Ovary (tissue), 9 donors: ENCODE data around the gene ALG14. TPM values are rescaled to one million over a fixed set of nuclear protein-coding genes. Genes with fewer than 3 reads are reported as not detected.

ENCODE experiments used
- DNase-seq, 5 donors: peaks; one replicate each; pipeline ENCODE4 v3.0.0-alpha.2; 2019 to 2020
- H3K27ac ChIP-seq, 2 donors: fragments of 200-600 bp; one replicate each; pipeline versions ENCODE4 v1.5.1 to v1.8.0; 2019 to 2022
- H3K27me3 ChIP-seq: fragments of 200-600 bp; one replicate; pipeline ENCODE4 v1.8.0; 2022
- H3K36me3 ChIP-seq: fragments of 200-600 bp; sonication (generic); one replicate; pipeline ENCODE4 v1.5.1; 2019
- H3K4me1 ChIP-seq: one replicate; pipeline ENCODE4 v1.8.1; 2013; ENCODE audit warnings: mild to moderate bottlenecking, moderate library complexity; ENCODE audit not compliant: insufficient read depth
- H3K4me3 ChIP-seq: fragments of 200-600 bp; sonication (generic); one replicate; pipeline ENCODE4 v1.5.1; 2017
- H3K9me3 ChIP-seq, 2 donors: fragments of 200-600 bp in 1 of 2; sonication (generic) in 1 of 2; one replicate each; pipeline versions ENCODE4 v1.5.1 to v1.8.1; 2013 to 2019; ENCODE audit warnings: mild to moderate bottlenecking in 1 of 2, moderate library complexity in 1 of 2
- CTCF ChIP-seq, 3 donors: fragments of 450-650 bp in 2 of 3; fragments of 200-600 bp in 1 of 3; IDR thresholded peaks; one replicate each; pipeline versions ENCODE4 v1.5.1 to v1.8.0; 2016 to 2022; ENCODE audit warnings: antibody characterized with exemption in 3 of 3, mild to moderate bottlenecking in 1 of 3
- EP300 ChIP-seq: sonication (generic); formaldehyde crosslinking; IDR thresholded peaks from one replicate; pipeline ENCODE4 v1.6.1; 2017; ENCODE audit warnings: antibody characterized with exemption
- POLR2A ChIP-seq: fragments of 450-650 bp; IDR thresholded peaks from one replicate; pipeline ENCODE4 v1.6.1; 2017; ENCODE audit warnings: antibody characterized with exemption, mild to moderate bottlenecking, moderate library complexity
- WGBS, 3 donors: extraction: QIAGEN DNeasy Blood & Tissue Kit in 1 of 3; methylation state at CpG; one replicate each; pipeline versions ENCODE4 v1.1.5 to v1.1.7; 2013 to 2017; 5-methylcytosine and 5-hydroxymethylcytosine counted together
- intact Hi-C, 4 donors: fragments of 100-400 bp; cut with DNase I; formaldehyde crosslinking; loops; one replicate each; pipeline versions ENCODE4 v1.11.0 to v1.15.1; 2022 to 2023
- polyA plus RNA-seq, 2 donors: library from polyadenylated mRNA; stranded (reverse); fragments of 200-250 nt in 1 of 2; fragments of 350-450 nt in 1 of 2; fragmentation: Illumina TruSeq in 1 of 2; extraction: RNeasy Lipid Tissue Mini Kit (QIAGEN cat#74804) in 1 of 2; gene quantifications; one replicate each; pipeline ENCODE4 v1.2.3, GENCODE V29; 2013 to 2014
- total RNA-seq, 7 donors: library from RNA; depleted of rRNA in 2 of 7; stranded (reverse); fragments of >200 nt in 2 of 7; fragmentation: NEBNext Ultra II Directional in 3 of 7; extraction: Animal tissue kit (Norgen Biotek cat#: 25700) in 3 of 7; gene quantifications; one replicate each; pipeline versions ENCODE4 v1.1.0 to v1.2.4, GENCODE V29; 2016 to 2023
- donor health status: DM: no; HTN: no; CAD: no; lungs with moderate emphysema.
- donor health status: DM: no; HTN: no; CAD: no.
- donor health status: Bipolar disorder and iron deficiency.
- donor health status: DM: yes; HTN: yes; CAD: no.
- donor health status: DM: no; HTN: no; CAD: no.
- donor health status: DM: yes; HTN: yes; CAD: no.

The ALG14 gene
- total and polyA plus RNA-seq, 9 donors, result 1.2 to 16.3 (median 3.6) TPM

GRCh38 chr1:94927405-94928175 lies 145.2 kb downstream of the ALG14 start:
- intact Hi-C loops, result loop anchor here (2.0 to 10.0 kb wide), 8 partner anchors 63 to 117 kb away; no protein-coding TSS in a partner anchor
- no peaks in the 10 kb centered on the region for H3K27me3 ChIP-seq
- peaks cover 16% of the 10 kb centered on the region for H3K4me1 ChIP-seq
- WGBS, 3 donors, result 7 to 11% (median 10%) methylated on average over 28 to 40 of the region's 40 CpGs
- H3K36me3 ChIP-seq, result no peaks in the 10 kb centered on the region
- no peak for DNase-seq
- TF ChIP-seq CTCF (IDR thresholded peaks at IDR 0.05), result no peak
- TF ChIP-seq POLR2A, result no peak
- TF ChIP-seq EP300, result no peak
- peak overlapping the region; percentile 57 for H3K4me3 ChIP-seq
- no peaks in the 10 kb centered on the region for H3K9me3 ChIP-seq
- H3K27ac ChIP-seq, result peak overlapping the region; percentile 93 to 99

GRCh38 chr1:94926915-94927404 lies 145.8 kb downstream of the ALG14 start, which contains the start of gene CNN3:
TSS of gene CNN3 (minus strand) at chr1:94927110. CDS start at chr1:94926894, 216 bp downstream.
- Histone ChIP-seq H3K27ac (peak within 1 kb of the TSS; percentile 99), H3K9me3 (no peaks in the 10 kb centered on the region), H3K27me3 (no peaks in the 10 kb centered on the region), H3K4me1 (peaks cover 19% of the 10 kb centered on the region), H3K36me3 (no peaks in the 10 kb centered on the region), H3K4me3 (peak within 1 kb of the TSS; percentile 57)
- 0% methylated on average over 7 to 56 of the region's 57 CpGs for WGBS, 3 donors
- intact Hi-C loops, result loop anchor here (2.0 to 10.0 kb wide), 8 partner anchors 62 to 118 kb away; no protein-coding TSS in a partner anchor
- peak; percentile 96 to 97 (median 96) for DNase-seq
- TF ChIP-seq CTCF (IDR thresholded peaks at IDR 0.05) (peak in 1 of 3 donors; percentile 5), EP300 (no peak), POLR2A (peak; percentile 98)

- DNase-seq, result peak; percentile 73 to 86 (median 80)
- Histone ChIP-seq H3K4me3 (peak overlapping the region; percentile 57), H3K4me1 (peaks cover 19% of the 10 kb centered on the region), H3K27me3 (no peaks in the 10 kb centered on the region), H3K27ac (peak overlapping the region; percentile 99), H3K9me3 (no peaks in the 10 kb centered on the region), H3K36me3 (no peaks in the 10 kb centered on the region)
- 0 to 1% (median 1%) methylated on average over 55 to 78 of the region's 78 CpGs for WGBS, 3 donors
- TF ChIP-seq CTCF (IDR thresholded peaks at IDR 0.05) (peak; percentile 17 to 72 (median 66)), EP300 (peak; percentile 16), POLR2A (peak; percentile 17)
- intact Hi-C loops, result loop anchor here (2.0 to 10.0 kb wide), 8 partner anchors 62 to 118 kb away; no protein-coding TSS in a partner anchor
These were observed 146.4 kb downstream of the ALG14 start for GRCh38 chr1:94926126-94926914.

- peaks cover 22% of the 10 kb centered on the region for H3K4me1 ChIP-seq
- 0 to 1% (median 1%) methylated on average over 23 of the region's 23 CpGs for WGBS, 3 donors
These were observed 147.1 kb downstream of the ALG14 start for GRCh38 chr1:94925561-94926125.

More at GRCh38 chr1:94925561-94926125, 147.1 kb downstream of the ALG14 start:
- TF ChIP-seq CTCF (IDR thresholded peaks at IDR 0.05), result no peak
- TF ChIP-seq POLR2A, result peak; percentile 50
- H3K36me3 ChIP-seq, result no peaks in the 10 kb centered on the region
- intact Hi-C loops, result loop anchor here (2.0 to 10.0 kb wide), 8 partner anchors 61 to 119 kb away; no protein-coding TSS in a partner anchor
- H3K9me3 ChIP-seq, result no peaks in the 10 kb centered on the region
- H3K4me3 ChIP-seq, result peak overlapping the region; percentile 57
- H3K27me3 ChIP-seq, result no peaks in the 10 kb centered on the region
- peak; percentile 80 to 85 (median 84) for DNase-seq
- H3K27ac ChIP-seq, result peak overlapping the region; percentile 99
